Activated CD8-positive, alpha-beta T cell treated with anti-CD3 and anti-CD28 coated beads, Interleukin-2, amount 10 ng/mL, durations not matched to agents 7 days and 5 days (primary cell): ENCODE measurements around the gene LRRN2. TPM values are rescaled to one million over a fixed set of nuclear protein-coding genes. Genes with fewer than 3 reads are reported as not detected.
A peak's percentile ranks its signal among the peaks of the same experiment; 100 is the strongest.

Source experiments
- ATAC-seq: fragments of 150-1000 bp; cut with Tn5 transposase; one replicate; pipeline ENCODE4 v1.10.0; 2021; ENCODE audit warnings: moderate library complexity
- CTCF ChIA-PET: fragments of 350-600 bp; sonication (Branson Sonifier 250); formaldehyde crosslinking; loops from one replicate; lab custom pipeline; 2021; ENCODE audit warnings: antibody characterized with exemption; lab: Charles Lee
- POLR2A ChIA-PET: fragments of 350-600 bp; sonication (Branson Sonifier 250); formaldehyde crosslinking; loops from one replicate; lab custom pipeline; 2021; ENCODE audit warnings: antibody characterized with exemption; lab: Charles Lee
- DNase-seq: peaks from one replicate; pipeline ENCODE4 v3.0.0-alpha.2; 2020
- H3K27ac Mint-ChIP-seq: one replicate; pipeline ENCODE4 v1.8.0; 2021; ENCODE audit warnings: mild to moderate bottlenecking, mixed read lengths
- H3K27me3 Mint-ChIP-seq: one replicate; pipeline ENCODE4 v1.8.0; 2021; ENCODE audit warnings: low read depth, mixed read lengths
- H3K36me3 Mint-ChIP-seq: one replicate; pipeline ENCODE4 v1.8.0; 2021; ENCODE audit warnings: low read depth, mixed read lengths
- H3K4me1 Mint-ChIP-seq: one replicate; pipeline ENCODE4 v1.8.0; 2021; ENCODE audit warnings: low read depth, mixed read lengths
- H3K4me3 Mint-ChIP-seq: one replicate; pipeline ENCODE4 v1.8.0; 2021; ENCODE audit warnings: mild to moderate bottlenecking, mixed read lengths
- H3K9me3 Mint-ChIP-seq: one replicate; pipeline ENCODE4 v1.8.0; 2022; ENCODE audit warnings: mixed read lengths; ENCODE audit not compliant: insufficient read depth
- total RNA-seq, 2 experiments: library from RNA; stranded (reverse); gene quantifications; one replicate each; pipeline ENCODE4 v1.2.3, GENCODE V29; 2021

The LRRN2 gene
- total RNA-seq, 2 experiments from 2014 or later: not detected

DNA sequence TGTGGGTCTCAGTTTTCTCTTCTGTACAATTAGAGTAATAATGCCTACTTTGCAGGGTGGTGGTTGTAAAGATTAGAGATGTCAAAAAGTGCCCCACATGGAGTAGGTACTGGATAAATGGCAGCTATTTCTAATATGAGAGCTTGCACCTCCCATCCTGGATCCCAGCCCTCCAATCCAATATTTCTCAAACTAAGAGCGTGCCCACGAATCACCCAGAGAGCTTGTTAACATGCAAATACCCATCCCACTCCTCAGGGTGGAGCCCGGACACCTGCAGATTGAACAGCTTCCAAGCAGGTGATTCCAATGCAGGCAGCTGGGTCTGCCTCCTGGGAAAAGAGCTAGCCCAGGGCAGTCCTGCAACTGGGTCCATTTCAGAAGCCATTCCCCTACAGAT is 33.0 kb downstream of the LRRN2 start:
- H3K36me3 Mint-ChIP-seq: no peaks in the 10 kb centered on the region
- ChIA-PET CTCF (interaction anchor here (1.0 to 2.4 kb wide), 5 partner anchors 29 to 409 kb away, joined by 3 to 7 read pairs (median 4); no protein-coding TSS in a partner anchor), POLR2A (no interaction called here)

DNA sequence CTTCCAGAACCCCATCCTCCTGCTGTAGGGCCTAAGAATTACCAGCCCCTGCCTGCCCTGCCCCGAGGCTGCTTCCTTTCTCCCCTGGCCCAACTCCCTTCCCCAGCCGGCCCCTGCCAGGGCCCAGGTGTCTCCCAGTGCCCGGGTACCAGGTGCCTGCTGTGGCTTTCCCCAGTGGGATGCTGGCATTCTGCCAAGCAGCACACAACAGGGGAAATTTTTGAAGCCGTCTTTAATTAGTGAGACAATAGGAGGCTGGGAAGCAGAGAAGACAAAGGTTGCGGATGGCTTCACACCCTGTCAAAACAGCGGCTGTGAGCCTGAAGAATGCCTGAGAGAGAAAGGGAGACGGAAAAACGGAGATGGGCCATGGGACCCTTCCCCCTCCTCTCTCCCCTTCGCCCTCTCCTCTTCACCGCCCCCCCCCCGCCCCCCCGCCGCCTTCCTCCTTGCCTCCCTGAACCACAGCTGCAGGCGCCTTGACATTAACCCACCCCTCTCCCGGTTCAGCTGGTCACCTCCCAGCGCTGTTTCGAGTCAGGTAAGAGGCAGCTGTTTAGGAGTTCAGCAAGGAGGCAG is 33.6 kb downstream of the LRRN2 start:
- peaks cover 4% of the 10 kb centered on the region for H3K4me1 Mint-ChIP-seq
- no peak overlapping the region for H3K4me3 Mint-ChIP-seq
- no peak for ATAC-seq
- ChIA-PET CTCF (interaction anchor here (1.0 to 2.4 kb wide), 5 partner anchors 28 to 410 kb away, joined by 3 to 7 read pairs (median 4); no protein-coding TSS in a partner anchor), POLR2A (no interaction called here)
- no peak overlapping the region for H3K27ac Mint-ChIP-seq
- H3K27me3 Mint-ChIP-seq: peaks cover 13% of the 10 kb centered on the region
- H3K36me3 Mint-ChIP-seq: no peaks in the 10 kb centered on the region
- no peak for DNase-seq
- no peaks in the 10 kb centered on the region for H3K9me3 Mint-ChIP-seq

More for the DNA sequence above, 33.0 kb downstream of the LRRN2 start:
- Mint-ChIP-seq H3K9me3 (no peaks in the 10 kb centered on the region), H3K27ac (no peak overlapping the region), H3K27me3 (peaks cover 13% of the 10 kb centered on the region), H3K4me1 (no peaks in the 10 kb centered on the region), H3K4me3 (no peak overlapping the region)
- no peak for ATAC-seq
- DNase-seq: no peak

DNA sequence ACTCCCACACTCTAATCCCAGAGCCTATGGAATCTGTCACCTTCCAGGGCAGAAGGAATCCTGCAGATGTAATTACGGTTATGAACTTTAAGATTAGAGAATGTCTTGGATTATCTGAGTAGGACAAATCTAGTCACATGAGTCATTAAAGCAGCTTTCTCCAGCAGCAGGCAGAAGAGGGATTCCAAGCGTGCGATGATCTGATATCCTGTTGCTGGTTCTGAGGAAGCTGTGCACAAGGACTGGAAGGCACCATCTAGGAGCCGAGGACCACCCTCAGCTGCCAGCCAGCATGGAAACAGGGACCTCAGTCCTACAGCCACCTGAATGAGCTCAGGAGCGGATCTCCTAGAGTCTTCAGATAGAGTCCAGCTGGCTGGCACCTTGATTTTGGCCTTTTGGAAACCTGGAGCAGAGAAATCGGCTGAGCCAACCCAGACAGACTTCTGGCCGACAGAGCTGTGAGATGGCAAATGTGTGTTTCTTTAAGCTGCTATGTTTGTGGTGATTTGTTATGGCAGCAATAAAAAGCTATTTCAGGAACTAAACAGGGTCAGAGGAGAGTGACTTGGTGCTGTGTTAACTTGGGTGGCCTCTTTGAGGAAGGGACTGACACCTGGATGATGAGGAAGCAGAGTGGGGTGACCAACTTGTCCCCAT is 34.5 kb downstream of the LRRN2 start:
- Mint-ChIP-seq H3K27me3 (peaks cover 13% of the 10 kb centered on the region), H3K4me3 (no peak overlapping the region), H3K27ac (no peak overlapping the region), H3K9me3 (no peaks in the 10 kb centered on the region), H3K36me3 (no peaks in the 10 kb centered on the region), H3K4me1 (peaks cover 4% of the 10 kb centered on the region)
- ChIA-PET POLR2A (no interaction called here), CTCF (interaction anchor here (1.1 to 2.4 kb wide), 5 partner anchors 27 to 411 kb away, joined by 3 to 6 read pairs (median 4); no protein-coding TSS in a partner anchor)
- no peak for DNase-seq
- no peak for ATAC-seq

DNA sequence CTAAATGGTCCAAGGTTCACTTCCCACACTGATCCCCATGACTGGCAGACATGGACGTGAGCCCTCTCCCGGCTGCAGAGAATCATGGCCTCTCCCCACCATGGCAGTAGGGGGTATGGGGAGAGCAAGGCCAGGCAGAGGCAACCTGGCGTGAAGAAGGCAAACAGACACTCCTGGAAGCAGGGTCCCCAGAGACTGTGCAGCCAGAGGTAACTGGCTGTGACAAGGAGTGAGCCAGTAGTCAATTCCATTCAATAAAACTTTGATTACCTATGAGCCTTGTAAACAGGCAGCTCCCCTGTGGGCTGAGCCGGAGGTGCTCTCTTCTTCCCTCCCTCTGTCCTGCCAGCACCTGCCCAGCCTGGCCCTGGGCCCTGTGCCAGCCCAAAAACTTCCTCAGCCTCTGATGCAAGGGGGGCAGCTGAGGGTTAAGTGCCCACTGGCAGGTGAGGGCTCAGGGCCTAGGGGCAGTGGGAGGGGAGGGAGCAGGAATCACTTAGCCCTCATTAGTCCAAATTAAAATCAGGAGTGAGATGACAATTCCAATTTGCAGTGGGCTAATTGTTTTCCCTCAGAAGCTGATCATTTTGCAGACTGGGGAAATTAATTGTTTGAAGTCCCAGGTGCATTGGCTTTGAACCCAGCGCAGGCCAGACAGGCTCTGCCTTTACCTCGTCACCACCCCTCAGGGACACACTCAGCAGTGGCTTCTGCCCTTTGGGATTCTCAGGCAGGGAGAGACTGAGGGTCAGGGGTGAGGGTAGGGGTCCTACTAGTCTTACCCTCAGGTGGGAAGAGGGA is 35.6 kb downstream of the LRRN2 start:
- DNase-seq: no peak
- Mint-ChIP-seq H3K36me3 (no peaks in the 10 kb centered on the region), H3K27ac (no peak overlapping the region), H3K4me3 (no peak overlapping the region), H3K9me3 (no peaks in the 10 kb centered on the region), H3K27me3 (peaks cover 13% of the 10 kb centered on the region), H3K4me1 (peaks cover 4% of the 10 kb centered on the region)
- no peak for ATAC-seq
- ChIA-PET CTCF (interaction anchor here (1.5 kb wide), 1 partner anchor 84 kb away, joined by 3 read pairs; no protein-coding TSS in a partner anchor), POLR2A (no interaction called here)

DNA sequence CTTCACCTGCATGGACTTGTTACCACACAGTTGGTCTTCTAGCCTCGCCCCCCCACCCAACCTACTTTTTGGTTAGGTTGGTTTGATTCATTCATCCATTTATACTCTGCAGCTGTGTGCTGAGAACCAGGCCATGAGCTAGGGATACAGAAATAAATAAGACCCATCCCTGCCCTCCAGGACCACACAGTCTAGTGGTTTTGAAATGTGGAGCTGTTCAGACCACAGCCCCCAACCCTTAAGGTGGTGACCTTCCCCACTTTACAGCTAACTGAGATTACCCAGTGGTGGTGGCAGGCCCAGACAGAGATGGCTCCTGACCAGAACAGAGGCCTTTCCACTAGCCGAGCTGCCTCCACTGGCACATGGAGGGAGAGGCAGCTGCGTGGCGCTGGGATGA is 37.0 kb downstream of the LRRN2 start:
- Mint-ChIP-seq H3K9me3 (no peaks in the 10 kb centered on the region), H3K27ac (no peak overlapping the region), H3K4me3 (no peak overlapping the region), H3K27me3 (peaks cover 13% of the 10 kb centered on the region), H3K36me3 (no peaks in the 10 kb centered on the region), H3K4me1 (peaks cover 4% of the 10 kb centered on the region)
- ChIA-PET POLR2A (no interaction called here), CTCF (no interaction called here)
- ATAC-seq (no peak), DNase-seq (no peak)

DNA sequence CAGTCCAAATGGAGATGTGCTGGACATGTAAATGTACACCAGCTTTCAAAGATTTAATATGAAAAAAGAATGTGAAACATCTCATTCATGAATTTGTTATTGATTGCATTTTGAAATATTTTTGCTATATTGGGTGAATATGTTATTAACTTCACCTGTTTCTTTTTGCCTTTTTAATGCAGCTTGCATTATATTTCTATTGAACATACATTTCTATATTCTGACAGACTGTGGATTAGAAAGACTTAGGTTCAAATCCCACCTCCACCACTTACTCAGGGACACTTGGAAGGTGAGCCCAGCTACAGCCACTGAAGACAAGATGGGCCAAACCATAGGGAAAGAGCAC is 37.8 kb downstream of the LRRN2 start:
- ATAC-seq (no peak), DNase-seq (no peak)
- H3K27me3 Mint-ChIP-seq: peaks cover 10% of the 10 kb centered on the region
- peaks cover 4% of the 10 kb centered on the region for H3K4me1 Mint-ChIP-seq
- H3K9me3 Mint-ChIP-seq: no peaks in the 10 kb centered on the region
- CTCF ChIA-PET: interaction anchor here (0.8 to 1.1 kb wide), 2 partner anchors 82 to 160 kb away, joined by 3 to 4 read pairs; no protein-coding TSS in a partner anchor
- H3K27ac Mint-ChIP-seq: no peak overlapping the region
- no peaks in the 10 kb centered on the region for H3K36me3 Mint-ChIP-seq
- POLR2A ChIA-PET: interaction anchor here (0.7 kb wide), 1 partner anchor 1960 kb away, joined by 3 read pairs; no protein-coding TSS in a partner anchor
- no peak overlapping the region for H3K4me3 Mint-ChIP-seq

DNA sequence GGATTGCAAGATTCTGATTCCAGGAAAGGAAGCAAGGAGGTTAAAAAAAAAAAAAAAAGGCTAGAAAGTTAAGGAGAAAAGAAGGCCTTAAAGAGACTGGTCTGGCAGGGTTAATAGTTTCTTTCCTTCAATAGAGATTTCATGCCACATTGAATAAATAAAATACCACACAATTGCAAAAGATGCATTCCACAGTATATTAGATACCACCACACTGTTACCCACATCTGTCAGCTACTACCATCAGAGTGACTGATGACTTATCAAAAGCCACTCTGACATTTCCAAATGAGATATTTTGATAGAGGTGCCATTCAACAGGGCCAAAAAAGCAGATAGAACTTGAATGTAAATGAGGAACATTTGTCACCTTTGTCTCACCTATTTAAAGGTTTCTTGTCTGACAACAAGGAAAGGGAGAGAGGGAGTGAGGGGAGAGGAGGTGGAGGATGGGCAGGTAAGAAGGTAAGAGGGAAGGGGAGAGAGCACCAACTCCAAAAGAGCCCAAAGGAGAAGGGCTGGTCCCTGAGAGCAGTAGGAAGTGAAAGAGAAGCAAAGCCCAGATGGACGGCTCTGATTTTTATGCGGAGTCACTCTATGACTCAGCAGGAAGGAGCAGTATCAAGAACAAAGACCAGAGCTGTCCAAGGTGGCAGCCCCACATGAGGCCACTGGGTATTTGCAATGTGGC is 38.3 kb downstream of the LRRN2 start:
- ChIA-PET CTCF (interaction anchor here (0.8 to 1.1 kb wide), 2 partner anchors 81 to 160 kb away, joined by 3 to 4 read pairs; no protein-coding TSS in a partner anchor), POLR2A (no interaction called here)
- H3K36me3 Mint-ChIP-seq: no peaks in the 10 kb centered on the region
- H3K9me3 Mint-ChIP-seq: no peaks in the 10 kb centered on the region
- ATAC-seq (no peak), DNase-seq (peak; percentile 45)
- peaks cover 4% of the 10 kb centered on the region for H3K4me1 Mint-ChIP-seq
- H3K27ac Mint-ChIP-seq: no peak overlapping the region
- H3K27me3 Mint-ChIP-seq: peaks cover 6% of the 10 kb centered on the region
- no peak overlapping the region for H3K4me3 Mint-ChIP-seq

DNA sequence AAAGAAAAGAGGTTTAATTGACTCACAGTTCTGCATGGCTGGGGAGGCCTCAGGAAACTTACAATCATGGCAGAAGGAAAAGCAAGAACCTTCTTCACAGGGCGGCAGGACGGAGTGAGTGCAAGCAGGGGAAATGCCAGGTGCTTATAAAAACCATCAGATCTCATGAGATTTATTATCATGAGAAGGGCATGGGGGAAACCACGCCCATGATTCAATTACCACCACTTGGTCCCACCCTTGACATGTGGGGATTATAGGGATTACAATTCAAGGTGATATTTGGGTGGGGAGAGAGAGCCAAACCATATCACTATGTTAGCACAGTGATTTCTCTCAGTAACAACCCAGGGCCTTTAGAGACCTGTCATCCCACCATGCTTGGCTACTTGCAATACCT is 39.9 kb downstream of the LRRN2 start:
- CTCF ChIA-PET: no interaction called here
- ATAC-seq: no peak

DNA sequence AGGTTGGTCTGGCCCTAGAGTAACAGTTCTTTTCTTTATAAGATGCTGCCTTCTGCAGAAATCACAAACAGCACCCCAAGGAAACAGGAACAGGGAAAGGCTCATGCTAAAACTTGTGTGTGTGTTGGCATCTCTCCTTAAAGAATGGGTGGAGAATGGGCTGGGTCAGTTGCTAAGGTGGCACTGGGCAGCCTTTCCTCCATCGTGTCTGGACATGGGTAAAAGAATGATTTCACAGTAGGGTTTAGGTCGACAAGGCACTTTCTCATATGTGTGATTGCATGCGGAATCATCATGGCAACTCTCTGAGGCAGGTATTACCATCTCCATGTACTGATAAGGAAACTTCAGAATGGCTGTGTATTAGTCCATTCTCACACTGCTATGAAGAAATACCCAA is 40.3 kb downstream of the LRRN2 start:
- H3K4me1 Mint-ChIP-seq: peaks cover 4% of the 10 kb centered on the region
- no peaks in the 10 kb centered on the region for H3K36me3 Mint-ChIP-seq
- POLR2A ChIA-PET: no interaction called here
- H3K9me3 Mint-ChIP-seq: no peaks in the 10 kb centered on the region
- no peak for ATAC-seq
- no peak overlapping the region for H3K27ac Mint-ChIP-seq
- CTCF ChIA-PET: no interaction called here
- H3K4me3 Mint-ChIP-seq: no peak overlapping the region
- H3K27me3 Mint-ChIP-seq: no peaks in the 10 kb centered on the region
- DNase-seq: no peak

More for the DNA sequence above, 39.9 kb downstream of the LRRN2 start:
- no peak overlapping the region for H3K4me3 Mint-ChIP-seq
- no peak overlapping the region for H3K27ac Mint-ChIP-seq
- no peak for DNase-seq
- H3K36me3 Mint-ChIP-seq: no peaks in the 10 kb centered on the region
- POLR2A ChIA-PET: no interaction called here
- no peaks in the 10 kb centered on the region for H3K9me3 Mint-ChIP-seq
- H3K27me3 Mint-ChIP-seq: peaks cover 2% of the 10 kb centered on the region
- peaks cover 4% of the 10 kb centered on the region for H3K4me1 Mint-ChIP-seq

DNA sequence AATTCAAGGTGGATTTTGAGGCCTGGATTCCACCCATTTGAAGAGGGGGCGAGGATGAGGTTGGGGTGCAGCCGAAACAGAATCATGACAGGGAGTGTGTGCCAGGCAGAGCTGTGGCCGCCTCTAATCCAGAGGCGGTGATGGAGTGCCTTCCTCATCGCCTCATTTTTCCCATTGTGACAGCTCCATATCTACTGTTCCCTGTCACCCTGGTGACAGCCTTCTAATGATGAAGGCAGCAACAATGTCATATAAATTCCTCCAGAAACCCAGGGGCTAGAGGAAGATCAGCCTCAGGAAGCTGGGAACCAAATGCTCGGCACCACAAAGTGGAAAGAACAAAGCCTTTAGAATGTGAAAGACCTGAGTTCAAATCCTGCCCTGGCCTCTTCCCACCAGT is 42.0 kb downstream of the LRRN2 start:
- no peaks in the 10 kb centered on the region for H3K9me3 Mint-ChIP-seq
- peaks cover 4% of the 10 kb centered on the region for H3K4me1 Mint-ChIP-seq
- H3K4me3 Mint-ChIP-seq: no peak overlapping the region
- H3K27me3 Mint-ChIP-seq: no peaks in the 10 kb centered on the region
- H3K36me3 Mint-ChIP-seq: no peaks in the 10 kb centered on the region
- no peak overlapping the region for H3K27ac Mint-ChIP-seq
- ChIA-PET POLR2A (no interaction called here), CTCF (interaction anchor here (0.6 to 1.1 kb wide), 2 partner anchors 163 to 881 kb away, joined by 3 to 4 read pairs; no protein-coding TSS in a partner anchor)
- DNase-seq: no peak
- ATAC-seq: no peak

DNA sequence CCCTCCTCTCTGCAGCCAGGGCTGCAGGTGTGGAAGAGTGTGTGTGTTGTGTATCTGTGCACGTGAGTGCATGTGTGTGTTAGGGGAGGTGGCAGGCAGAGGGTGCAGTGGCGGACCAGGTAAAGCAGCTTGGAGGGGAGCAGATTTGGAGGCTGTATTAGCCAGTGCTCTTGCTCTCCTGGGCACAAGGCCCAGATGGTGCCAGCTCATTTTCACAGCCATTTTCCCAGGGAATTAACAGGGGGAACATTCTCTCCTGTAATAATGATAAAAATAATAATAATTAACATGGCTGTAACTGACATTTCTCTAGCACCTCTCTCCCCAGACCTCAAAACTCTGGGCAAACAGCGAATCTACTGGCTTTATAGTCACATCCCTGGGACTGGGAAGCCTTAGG is 43.6 kb downstream of the LRRN2 start:
- H3K4me3 Mint-ChIP-seq: no peak overlapping the region
- ATAC-seq (no peak), DNase-seq (no peak)
- ChIA-PET POLR2A (no interaction called here), CTCF (interaction anchor here (0.9 to 3.4 kb wide), 3 partner anchors 18 to 165 kb away, joined by 3 to 16 read pairs (median 3); no protein-coding TSS in a partner anchor)
- no peaks in the 10 kb centered on the region for H3K36me3 Mint-ChIP-seq
- no peaks in the 10 kb centered on the region for H3K9me3 Mint-ChIP-seq
- no peaks in the 10 kb centered on the region for H3K4me1 Mint-ChIP-seq
- H3K27me3 Mint-ChIP-seq: no peaks in the 10 kb centered on the region
- no peak overlapping the region for H3K27ac Mint-ChIP-seq
